ENCODE results near the gene UXT. TPM values are rescaled to one million over a fixed set of nuclear protein-coding genes. Genes with fewer than 3 reads are reported as not detected.
"Not testable (repeated sequence)": the region's sequence is repeated elsewhere in the genome, so short reads cannot be mapped to it uniquely, and the experiment has no call there.

Gene UXT
- total RNA-seq, 2 experiments from 2014 or later = 187 to 192 TPM

- CTCF ChIA-PET = no interaction called here
- POLR2A ChIA-PET = no interaction called here
- Mint-ChIP-seq H3K27me3 (no peaks in the 10 kb centered on the region), H3K36me3 (ENCODE audit: low read depth) (no peaks in the 10 kb centered on the region), H3K4me1 (ENCODE audit: low read depth) (peaks cover 5% of the 10 kb centered on the region), H3K9me3 (no peaks in the 10 kb centered on the region), H3K4me3 (no peak overlapping the region), H3K27ac (no peak overlapping the region)
- no peak for DNase-seq
- intact Hi-C loops (cut with micrococcal nuclease) = no loop called here
- no peak for ATAC-seq
- TF ChIP-seq, protein P1, sequence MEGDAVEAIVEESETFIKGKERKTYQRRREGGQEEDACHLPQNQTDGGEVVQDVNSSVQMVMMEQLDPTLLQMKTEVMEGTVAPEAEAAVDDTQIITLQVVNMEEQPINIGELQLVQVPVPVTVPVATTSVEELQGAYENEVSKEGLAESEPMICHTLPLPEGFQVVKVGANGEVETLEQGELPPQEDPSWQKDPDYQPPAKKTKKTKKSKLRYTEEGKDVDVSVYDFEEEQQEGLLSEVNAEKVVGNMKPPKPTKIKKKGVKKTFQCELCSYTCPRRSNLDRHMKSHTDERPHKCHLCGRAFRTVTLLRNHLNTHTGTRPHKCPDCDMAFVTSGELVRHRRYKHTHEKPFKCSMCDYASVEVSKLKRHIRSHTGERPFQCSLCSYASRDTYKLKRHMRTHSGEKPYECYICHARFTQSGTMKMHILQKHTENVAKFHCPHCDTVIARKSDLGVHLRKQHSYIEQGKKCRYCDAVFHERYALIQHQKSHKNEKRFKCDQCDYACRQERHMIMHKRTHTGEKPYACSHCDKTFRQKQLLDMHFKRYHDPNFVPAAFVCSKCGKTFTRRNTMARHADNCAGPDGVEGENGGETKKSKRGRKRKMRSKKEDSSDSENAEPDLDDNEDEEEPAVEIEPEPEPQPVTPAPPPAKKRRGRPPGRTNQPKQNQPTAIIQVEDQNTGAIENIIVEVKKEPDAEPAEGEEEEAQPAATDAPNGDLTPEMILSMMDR (IDR thresholded peaks at IDR 0.05) = no peak
Measured at GRCh38 chrX:47605024-47605423, 54.0 kb downstream of the UXT start.

GRCh38 chrX:47603125-47603524 is 55.9 kb downstream of the UXT start:
- H3K4me3 Mint-ChIP-seq; CTCF ChIA-PET; intact Hi-C loops (cut with micrococcal nuclease); H3K27me3 Mint-ChIP-seq; H3K27ac Mint-ChIP-seq; H3K4me1 Mint-ChIP-seq (ENCODE audit: low read depth); H3K9me3 Mint-ChIP-seq; ATAC-seq; POLR2A ChIA-PET; DNase-seq; H3K36me3 Mint-ChIP-seq (ENCODE audit: low read depth): not testable (repeated sequence)

Other genes with a start within 250 kb of the UXT start
- 10 to 100 TPM; 10.6 TPM for gene ZNF41, start 176.0 kb downstream of the UXT start, total RNA-seq
- 10 to 100 TPM; 53.9 to 60.9 TPM for gene ARAF, start 98.0 kb downstream of the UXT start, total RNA-seq
- gene TIMP1, start 76.7 kb downstream of the UXT start, total RNA-seq = 1 to 10 TPM; 3.0 to 4.3 TPM
- gene SYN1, start 39.3 kb downstream of the UXT start, total RNA-seq = under 1 TPM; 0.67 to 0.74 TPM
- 1 to 10 TPM; 1.6 to 2.1 TPM for gene CFP, start 29.2 kb downstream of the UXT start, total RNA-seq
- gene ELK1, start 8.6 kb downstream of the UXT start, total RNA-seq = 10 to 100 TPM; 67.6 to 73.2 TPM
- gene ZNF81, start 177.7 kb upstream of the UXT start, total RNA-seq = 1 to 10 TPM; 5.4 to 6.3 TPM